DND-41 (cell line): Measurements from ENCODE around the gene VTI1A.

Experiments
- CTCF ChIP-seq: IDR thresholded peaks from 2 replicates; pipeline ENCODE4 v1.5.1; 2012; ENCODE audit warnings: borderline replicate concordance, low read length, moderate library complexity, mild to moderate bottlenecking; ENCODE audit not compliant: poor library complexity, severe bottlenecking; ENCODE audit errors: extremely low read depth
- EZH2 ChIP-seq: IDR thresholded peaks from 3 replicates; pipeline ENCODE4 v1.6.1; 2012; ENCODE audit warnings: borderline replicate concordance, low read depth, mild to moderate bottlenecking, moderate library complexity, low read length, inconsistent platforms; ENCODE audit not compliant: severe bottlenecking

GRCh38 chr10:112723876-112724275 lies 276.9 kb downstream of the VTI1A start:
- no peak for TF ChIP-seq CTCF
- no peak for TF ChIP-seq EZH2
